Activated T-cell treated with anti-CD3 and anti-CD28 coated beads, Interleukin-2, amount 50 U/mL, for 48 hours (primary cell): ENCODE measurements around the gene PPFIBP1.

Experiments used
- DNase-seq, 2 experiments: peaks; one replicate each; pipeline ENCODE4 v3.0.0-alpha.2; 2020

The PPFIBP1 gene

DNA sequence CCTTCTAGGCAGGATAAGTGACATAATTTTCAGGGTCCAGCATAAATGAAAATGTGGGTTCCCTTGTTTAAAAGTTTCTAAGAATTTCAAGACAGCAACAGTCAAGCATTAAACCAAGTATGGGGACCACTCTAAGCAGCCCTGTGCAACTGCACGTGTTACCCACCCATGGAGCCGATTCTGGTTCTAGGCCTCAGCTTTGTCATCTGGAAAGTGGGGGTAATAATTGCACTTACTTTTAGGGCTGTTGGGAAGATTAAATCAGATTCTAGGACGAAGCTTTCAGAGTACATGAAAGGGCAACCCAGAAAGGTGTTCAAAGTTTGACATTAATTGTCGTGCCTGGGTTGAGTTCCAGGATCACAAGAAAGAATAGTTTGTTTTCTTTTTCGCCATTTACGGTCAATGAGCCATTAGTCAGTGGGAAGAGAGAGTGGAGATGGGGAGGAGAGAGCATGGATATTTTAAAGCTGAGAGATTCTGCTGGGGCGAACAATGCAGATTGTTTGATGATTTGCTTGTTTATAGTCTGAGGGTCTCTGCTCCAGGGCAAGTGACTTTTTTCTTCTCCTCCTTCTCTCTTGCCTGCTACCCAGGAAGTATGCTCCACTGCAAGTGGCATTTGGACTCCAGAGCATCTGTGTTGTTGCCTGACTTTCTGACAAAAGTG lies 10.7 kb upstream of the PPFIBP1 start:
- DNase-seq: no peak

DNA sequence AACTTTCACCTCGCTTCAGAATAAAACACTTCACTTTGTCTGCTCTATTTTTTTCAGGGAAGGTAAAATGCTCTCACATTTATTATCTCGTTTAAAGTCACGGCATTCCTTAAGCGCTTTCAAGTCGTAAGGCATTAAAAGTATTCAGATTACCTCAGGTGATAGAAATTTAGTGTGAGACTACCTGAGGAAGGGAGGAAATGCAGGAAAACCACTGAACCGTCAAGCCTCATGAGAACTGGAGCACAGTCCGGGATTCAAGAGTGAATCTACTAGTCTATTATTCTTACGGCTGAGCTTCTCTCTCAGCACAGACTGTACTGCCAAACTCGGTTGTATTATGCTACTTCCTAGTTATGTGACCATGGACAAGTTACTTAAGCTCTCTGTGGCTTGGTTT lies 8.3 kb upstream of the PPFIBP1 start:
- no peak for DNase-seq

DNA sequence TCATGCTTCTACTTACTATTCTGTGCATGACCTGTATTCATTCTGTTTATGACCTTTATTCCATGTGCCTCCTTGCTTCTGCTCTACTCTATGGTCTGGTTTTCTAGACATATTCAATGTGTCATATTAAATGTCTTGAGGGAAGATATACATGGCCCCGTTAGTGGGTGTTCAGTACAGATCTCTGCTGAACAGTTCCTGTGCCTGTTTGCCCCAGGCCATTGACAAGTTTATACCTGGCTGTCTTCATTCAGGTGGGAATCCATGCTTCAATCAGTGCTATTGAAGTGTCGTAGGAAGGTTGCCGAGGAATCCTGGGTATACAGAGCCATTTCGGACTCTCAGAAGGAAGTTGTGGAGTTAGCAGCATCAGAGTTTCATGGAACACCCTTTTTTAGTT lies 7.4 kb upstream of the PPFIBP1 start:
- DNase-seq: no peak

DNA sequence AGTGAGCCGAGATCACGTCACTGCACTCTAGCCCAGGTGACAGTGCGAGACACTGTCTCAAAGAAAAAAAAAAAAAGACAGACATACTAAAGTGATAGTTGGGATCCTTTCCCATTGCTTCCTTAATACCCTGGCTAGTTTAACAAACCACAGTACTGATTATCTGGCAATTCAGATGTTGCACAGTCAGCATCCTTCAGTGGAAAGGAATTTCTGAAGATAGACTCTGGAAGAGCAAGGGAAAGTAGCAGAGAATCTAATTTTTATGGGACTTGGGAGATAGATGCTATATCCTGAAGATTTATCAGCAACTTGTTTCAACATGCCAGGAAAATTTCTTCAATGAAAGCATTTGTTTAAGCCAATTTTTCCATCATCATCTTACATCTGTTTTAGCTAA lies 6.5 kb upstream of the PPFIBP1 start:
- no peak for DNase-seq

DNA sequence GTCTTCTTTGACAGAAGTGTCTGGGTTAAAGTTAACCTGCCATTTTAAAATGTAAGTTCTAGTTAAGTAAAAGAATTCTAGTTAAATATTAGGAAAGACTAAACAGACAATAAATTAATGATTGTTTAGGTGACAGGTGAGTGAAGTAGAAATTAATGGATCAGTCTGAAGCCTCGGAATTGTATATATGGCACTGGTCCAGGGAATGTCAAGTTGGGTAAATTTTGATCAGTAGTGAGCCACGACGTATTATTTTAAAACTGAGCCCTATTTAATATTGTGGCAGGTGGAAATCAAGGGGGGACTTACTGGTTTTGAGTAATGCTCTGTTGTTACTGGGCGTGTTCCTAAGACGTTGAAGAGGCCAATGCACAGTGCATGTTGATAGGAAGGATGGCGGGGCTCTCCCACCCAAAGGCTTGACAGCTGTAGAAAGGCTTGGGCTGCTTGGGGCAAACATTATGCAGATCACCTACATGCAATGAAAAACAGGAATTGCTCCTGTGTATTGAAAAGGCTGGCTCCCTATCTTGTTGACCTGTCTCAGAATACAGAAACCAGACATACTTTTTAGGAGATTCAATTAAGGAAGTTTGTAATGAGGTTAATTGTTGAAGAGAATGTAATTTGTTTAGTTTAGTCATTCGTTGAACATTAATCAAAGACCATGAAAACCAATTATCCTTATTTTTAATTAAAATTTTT lies 5.9 kb upstream of the PPFIBP1 start:
- DNase-seq: no peak

DNA sequence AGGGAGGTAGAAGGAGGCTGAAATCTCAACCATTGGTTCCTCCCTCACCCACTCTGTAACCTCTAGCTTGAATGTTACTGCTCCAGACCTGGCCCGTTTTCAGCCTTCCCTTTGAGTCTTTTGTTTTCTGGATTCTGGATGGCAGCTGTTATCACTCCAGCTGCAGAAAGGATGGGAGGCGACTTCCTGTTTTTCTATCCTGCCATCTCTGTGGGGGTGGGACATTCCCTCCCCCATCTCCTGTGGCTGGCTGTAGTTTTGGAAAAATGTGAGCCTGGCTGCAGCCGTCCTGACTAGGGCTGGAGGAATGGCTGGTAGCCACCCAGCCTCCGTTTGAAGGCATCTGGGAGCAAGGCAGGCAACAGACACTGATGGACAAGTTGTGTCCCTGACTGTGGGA lies 2.9 kb upstream of the PPFIBP1 start:
- DNase-seq: no peak

DNA sequence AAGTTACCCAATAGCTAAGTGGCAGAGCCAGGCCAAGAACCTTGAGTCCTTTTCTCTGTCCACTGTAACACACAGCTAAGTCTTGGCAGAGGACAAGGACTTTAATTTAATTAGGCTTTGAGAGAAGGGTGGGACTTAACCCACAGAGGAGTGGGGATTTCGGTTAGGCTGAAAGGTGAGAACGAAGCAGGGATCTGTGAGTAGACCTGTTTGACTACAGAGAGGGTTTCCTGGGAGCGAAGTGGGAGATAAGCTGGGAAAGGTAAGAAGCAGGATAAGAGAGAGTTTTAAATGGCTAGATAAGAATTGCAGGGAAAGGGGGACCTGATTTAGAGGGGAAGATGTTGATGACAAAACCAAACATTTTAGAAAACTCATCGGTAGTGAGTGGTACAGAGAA lies 2.0 kb upstream of the PPFIBP1 start:
- no peak for DNase-seq

DNA sequence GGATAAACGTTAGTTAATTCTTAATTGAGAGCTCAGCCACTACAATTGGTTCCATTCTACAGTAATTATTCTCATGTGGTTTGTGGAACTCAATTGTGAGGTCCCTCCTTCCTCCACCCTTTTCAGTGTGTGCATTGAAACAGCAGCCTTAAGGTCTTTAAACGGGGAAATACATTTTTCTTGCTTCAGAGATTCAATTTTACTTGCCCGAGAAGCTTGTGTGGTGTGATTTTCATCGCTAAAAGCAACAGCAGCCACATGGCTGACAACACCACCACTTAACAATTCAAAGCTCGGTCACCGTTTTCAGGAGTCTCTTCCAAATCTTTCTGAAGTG lies 733 bp upstream of the PPFIBP1 start:
- no peak for DNase-seq

DNA sequence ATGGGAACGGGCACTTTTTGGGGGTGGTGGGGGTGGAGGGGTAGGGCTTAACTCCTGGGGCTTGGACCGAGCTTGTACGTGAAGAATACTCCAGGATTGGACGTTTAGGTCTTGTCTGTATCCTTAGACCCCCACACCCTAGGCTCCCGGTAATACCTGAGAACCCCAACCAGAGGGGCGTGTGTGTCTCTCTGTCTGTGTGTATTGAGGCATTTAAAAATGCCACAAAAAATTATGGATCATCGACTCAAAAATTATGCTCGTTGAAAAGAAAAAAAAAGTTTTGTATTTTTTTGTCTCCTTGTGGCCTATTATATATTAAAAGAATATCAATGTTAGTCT lies 459 bp downstream of the PPFIBP1 start:
- DNase-seq: no peak

DNA sequence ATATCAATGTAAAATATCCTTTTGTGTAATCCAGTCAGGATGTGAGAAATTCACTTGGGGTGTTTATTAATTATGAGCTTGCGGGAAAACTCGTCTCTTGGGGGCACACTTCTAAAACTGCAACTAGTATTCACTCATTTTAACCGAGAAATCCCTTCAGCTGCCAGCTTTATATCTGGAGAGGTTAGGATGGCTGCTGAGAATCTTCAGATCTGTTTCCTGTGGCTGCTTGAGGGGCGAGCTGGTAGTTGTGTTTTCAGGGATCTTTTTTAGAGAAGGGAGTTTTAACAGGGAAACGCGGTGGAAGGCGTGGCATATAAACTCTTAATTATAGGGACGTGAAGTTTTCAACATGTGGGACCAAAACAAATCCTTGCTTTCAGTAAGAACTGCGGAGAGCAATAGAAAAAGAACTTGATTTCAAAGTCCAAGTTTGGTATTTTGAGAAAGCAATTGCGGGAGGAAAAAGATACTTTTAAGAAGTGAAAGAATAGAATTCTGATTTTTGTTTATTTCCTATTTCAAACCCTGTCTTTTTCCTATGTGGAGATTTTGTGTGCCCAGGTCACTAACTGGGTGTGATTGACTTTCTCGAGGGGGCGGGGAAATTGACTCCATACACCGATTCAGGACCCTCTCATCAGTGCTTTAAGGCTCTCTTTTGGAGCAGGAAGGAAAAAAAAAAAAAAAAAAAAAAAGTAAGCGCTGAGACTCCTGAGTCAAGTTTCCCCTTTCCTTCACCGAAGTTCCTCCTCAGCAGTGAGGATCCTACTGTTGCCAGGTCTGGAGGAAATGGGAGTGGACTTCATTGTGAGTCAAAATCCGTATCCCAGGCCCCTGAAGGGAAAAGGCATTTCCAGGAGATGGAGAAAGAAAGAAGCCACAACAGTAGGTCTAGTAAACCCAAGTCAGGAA lies 1.1 kb downstream of the PPFIBP1 start:
- no peak for DNase-seq

DNA sequence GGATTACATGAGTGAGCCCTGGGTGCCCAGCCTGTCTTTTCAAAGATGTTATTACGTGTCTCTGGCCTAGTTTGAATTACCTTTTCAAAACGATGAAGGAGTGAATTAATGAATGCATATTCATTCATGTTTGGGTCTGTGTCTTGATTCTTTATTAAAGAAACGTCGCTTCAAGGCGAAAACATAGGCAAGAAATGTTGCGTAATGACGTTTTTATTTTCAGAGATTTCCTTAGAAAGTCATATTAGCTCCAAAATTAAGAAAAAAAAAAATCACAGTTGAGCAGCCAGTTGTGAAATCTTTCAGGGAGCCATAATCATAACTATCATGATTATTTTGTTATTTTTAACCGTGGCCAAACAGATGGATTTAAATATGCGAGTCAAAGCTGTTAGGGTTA lies 3.5 kb downstream of the PPFIBP1 start:
- no peak for DNase-seq

DNA sequence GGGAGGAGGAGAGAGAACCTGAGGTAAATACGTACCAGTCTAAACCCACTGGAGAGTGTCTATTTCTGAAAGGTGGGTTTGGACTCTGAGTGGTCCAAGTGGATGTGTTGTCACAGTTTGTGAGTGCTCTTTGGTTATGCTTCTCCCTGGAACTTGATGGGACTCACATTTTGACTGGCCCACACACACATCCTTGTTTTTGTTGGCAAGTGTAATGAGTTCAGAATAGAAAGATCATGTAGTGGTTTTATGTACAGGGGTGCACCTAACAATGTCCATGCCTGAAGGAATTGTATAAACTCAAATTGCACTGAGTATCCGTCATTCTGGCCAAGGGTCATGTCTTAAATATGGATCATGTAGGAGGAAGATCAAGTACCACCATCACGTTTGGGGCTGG lies 4.8 kb downstream of the PPFIBP1 start:
- DNase-seq: no peak

DNA sequence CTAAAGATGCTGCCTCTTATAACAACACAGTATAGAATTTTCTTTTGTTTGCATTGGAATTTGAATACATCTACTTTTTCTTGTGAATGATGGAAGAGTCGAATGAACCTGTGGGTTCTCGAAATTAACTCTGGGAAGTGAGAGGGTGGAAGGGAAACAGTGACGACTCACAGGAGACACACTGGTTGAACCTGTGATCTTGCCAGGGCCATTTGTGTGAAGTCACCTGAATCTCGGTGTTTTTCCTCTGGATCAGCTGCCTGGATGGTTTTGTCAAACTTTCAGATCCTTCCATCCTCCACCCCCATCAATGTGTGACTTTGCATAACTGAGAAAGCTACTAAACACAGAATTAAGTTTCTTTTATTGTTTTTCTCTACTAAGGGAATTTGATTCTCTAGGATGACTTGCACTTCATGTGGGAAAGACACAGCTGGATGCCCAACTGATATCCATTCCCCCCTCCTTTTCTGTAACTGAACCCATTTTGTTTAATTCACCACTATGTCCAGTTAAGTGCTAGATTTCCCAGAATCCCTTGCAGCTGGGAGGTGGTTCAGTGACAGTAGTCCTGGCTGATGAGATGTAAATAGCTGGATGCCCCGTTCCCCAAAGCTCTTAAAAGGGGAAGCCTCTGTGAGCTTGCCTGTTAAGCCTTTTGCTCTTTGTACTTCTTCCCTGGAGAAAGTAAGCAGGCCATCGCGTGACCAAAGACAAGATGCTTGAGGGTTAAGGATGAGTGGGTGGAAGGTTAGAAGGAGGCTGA lies 6.3 kb downstream of the PPFIBP1 start:
- no peak for DNase-seq

DNA sequence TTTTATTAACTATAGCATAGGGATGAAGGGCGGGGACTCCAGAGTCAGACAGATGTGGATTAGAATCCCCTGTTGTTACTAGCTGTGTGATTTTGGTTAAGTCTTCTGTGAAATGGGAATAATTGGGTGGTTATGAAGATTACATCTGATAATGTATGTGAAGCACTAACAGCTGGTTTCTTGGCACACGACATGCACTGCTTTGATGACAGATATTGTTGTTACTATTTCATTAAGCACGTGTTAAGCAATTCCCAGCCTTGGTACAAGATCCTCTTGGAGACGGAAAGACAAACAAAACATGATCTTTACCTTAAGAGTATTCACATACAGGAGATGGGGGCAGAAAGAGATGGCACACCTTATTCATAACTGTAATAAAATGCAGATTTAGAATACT lies 7.9 kb downstream of the PPFIBP1 start:
- no peak for DNase-seq

DNA sequence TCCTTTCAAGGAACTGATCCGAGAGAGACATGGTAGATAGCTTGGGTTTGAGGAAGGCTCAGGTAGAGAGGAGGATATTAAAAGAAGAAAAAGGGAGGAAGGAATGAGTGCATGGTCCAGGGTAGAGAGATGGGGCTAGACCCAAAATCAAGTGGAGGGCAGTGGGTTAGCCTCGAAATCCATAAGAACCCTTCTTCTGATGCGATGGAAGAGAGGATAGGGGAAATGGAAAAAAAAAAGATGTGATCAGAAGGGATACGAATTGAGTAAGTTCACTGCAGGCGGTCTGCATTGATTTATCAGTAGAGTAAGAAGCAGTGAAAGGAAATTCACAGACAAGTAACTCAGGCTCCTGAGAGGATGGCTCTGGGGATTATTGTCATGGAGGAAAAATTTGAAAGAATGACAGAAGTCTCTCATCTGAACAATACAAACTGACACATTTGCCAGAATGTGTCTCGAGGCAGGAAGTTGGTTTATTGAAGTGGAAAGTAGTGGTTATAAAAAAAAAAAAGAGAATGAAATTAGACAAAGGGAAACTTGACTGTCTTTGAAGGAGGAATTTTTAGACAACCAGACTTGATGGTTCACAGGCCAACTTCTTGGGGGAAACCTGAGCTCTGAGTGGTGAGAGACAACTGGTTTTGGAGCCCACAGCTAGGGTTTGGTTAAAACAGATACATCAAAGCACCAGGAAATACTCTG lies 10.2 kb downstream of the PPFIBP1 start:
- DNase-seq: peak in 1 of 2 experiments; percentile 37

DNA sequence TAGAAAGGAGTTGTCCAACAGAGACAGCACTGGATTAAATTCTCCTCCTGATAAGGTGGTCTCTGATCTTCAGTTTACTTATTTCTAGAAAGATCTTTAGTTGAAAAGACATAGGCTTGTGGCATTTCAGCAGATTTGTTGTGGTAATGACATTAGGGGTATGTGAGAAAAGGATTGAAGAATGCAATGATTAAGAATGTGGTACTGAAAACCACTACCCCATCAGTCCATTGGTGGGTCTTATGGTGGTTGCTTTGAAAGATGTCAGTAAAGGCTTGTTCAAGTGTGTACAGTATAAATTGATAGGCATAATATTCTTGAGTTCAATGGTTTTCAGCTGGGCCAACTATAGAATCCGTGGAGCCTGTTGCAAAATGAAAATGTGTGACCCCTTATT lies 10.8 kb downstream of the PPFIBP1 start:
- DNase-seq: no peak

DNA sequence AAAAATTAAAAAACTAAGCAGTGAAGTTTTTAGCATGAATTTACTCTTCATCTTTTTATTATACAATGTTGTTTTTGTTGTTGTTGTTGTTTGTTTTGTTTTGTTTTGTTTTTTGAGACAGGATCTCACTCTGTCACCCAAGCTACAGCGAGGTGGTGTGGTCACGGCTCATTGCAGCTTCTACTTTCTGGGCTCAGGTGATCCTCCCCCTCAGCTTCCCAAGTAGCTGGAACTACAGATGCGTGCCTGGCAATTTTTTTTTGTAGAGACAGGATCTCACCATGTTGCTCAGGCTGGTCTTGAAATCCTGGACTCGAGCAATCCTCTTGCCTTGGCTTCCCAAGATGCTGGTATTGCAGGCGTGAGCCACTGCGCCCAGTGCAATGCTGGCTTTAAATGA lies 11.3 kb downstream of the PPFIBP1 start:
- no peak for DNase-seq

DNA sequence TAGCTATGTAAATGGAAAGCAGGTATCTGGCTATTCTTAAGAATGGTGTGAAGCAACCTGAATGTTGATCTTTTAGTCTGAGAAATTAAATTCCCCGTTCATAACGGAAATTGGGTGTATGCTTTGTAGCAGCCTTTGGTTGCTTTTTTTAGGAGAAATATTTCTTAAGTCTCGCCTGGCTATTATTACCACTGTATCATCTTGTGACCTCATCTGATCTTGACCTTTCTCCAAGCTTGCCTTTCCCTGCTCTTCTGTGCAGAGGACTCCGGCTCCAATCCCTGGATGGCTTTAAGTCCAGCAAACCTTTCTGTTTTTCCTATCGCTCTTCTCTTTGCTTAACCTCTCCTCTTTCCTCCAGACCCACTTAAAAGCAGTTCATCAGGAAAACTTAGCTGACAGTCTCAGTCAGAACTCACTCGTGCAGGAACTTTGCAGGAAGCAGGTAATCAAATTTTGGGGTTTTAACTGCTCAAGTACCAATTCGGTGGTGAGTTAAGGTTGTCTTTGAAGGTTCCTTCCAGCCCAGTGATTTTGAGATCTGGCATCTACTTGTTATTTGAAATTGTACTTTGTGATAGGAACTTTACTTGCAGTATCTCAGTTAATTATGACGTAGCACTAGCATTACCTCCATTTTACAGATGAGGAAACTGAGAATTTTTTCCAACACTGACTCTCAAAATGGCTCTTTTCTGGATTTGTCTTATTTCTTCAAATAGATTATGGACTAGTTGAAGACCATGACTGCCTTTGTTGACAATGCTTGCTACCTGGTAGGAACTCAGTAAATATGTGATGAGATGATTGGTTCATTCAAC lies 14.1 kb downstream of the PPFIBP1 start:
- no peak for DNase-seq

DNA sequence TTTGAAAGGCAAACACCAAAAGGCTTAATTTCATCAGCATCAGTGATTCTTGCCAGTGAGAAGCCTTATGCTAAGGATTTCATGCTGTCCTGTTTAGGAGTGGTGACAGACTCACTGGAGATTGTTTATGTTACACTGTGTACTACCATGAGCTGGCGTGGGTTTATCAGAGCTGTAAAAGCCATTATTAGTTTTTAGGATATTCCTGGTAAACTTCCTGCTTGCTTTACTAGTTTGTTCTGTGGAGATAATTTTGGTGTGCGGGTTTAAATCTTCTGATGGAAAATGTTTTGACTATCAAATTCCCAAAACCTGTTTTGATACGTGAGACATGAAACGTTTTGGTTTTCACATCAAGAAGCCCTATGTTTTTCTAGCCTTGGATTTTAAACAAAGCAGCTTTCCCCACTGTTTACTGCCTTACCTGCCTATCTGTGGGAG lies 15.2 kb downstream of the PPFIBP1 start:
- no peak for DNase-seq

DNA sequence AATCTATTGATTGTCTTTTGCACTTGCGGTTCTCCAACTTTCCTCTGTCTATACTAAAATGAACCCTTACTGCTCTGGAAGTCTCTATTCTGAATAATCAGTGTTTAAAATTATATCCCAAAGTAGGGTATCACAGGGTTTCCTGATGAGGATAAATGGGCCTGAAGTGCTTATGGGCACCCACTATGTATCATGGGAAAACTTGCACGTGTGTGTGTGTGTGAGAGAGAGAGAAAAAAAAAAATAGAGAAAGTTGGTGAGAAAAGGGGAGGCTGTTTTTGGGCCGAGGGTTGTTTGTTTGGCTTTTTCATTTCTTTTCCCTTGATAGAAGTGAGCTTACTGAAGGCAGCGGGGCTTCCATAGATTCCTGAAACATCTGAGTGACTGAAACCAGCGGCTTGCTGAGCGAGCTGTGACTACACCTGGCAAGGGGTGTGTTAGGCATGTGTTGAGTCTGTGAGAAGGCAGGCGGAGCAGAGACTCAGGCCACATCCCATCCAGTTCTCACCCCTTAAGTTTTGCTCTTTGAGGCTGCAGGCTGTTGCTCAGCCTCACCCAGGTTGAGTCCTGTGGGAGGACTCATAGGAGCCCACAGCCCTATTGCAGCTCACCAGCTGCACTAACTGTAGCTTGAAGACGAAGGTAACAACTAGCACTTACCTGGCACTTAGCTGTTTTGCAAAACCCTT lies 17.2 kb downstream of the PPFIBP1 start:
- DNase-seq: no peak

DNA sequence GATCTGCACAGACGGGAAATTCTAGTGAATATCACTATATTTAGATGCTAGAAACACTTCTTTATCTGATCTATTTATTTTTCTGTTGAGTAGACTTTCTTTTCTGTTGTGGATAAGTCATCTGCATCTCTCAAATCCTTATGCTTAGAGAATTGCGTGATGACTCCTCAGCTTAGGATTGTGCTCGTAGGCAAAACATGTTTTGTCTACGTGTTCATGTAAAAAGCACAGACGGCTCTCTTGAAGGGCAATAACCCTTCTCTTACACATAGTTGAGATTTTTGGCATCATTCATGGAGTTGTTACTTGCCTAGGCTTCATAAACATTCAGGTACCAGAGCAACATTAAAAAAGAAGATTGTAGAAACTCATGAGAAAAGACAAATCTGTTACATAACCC lies 18.6 kb downstream of the PPFIBP1 start:
- no peak for DNase-seq
